A673 (cell line): ENCODE data around the gene CYTH4. TPM values are rescaled to one million over a fixed set of nuclear protein-coding genes. Genes with fewer than 3 reads are reported as not detected.

ENCODE experiments used
- BruUV-seq: library from RNA; stranded (reverse); fragments of 400-500 nt; replicated peaks from 2 replicates; lab custom pipeline; 2021; lab: Mats Ljungman, UMichigan
- CTCF ChIA-PET: fragments of 300-600 bp; sonication (Branson Sonifier 250); formaldehyde crosslinking; loops from one replicate; lab custom pipeline; 2022; ENCODE audit warnings: antibody characterized with exemption; lab: Charles Lee
- POLR2A ChIA-PET: fragments of 300-600 bp; sonication (Branson Sonifier 250); formaldehyde crosslinking; loops from one replicate; lab custom pipeline; 2022; ENCODE audit warnings: antibody characterized with exemption; ENCODE audit not compliant: low non-redundant PET; lab: Charles Lee
- DNase-seq: peaks from one replicate; pipeline ENCODE4 v3.0.0-alpha.2; 2015; ENCODE audit warnings: low spot score
- H3K27ac ChIP-seq: fragments of 200-600 bp; sonication (generic); 2 replicates; pipeline ENCODE4 v1.5.1; 2016; ENCODE audit warnings: mixed run types, low read depth, mild to moderate bottlenecking, mixed read lengths, antibody characterized with exemption, low read length; ENCODE audit not compliant: poor library complexity, severe bottlenecking
- H3K27me3 ChIP-seq: fragments of 200-600 bp; sonication (generic); replicated peaks from 2 replicates; pipeline ENCODE4 v1.6.1; 2017; ENCODE audit warnings: mixed run types, low read depth, mild to moderate bottlenecking, mixed read lengths, antibody characterized with exemption, low read length; ENCODE audit not compliant: insufficient read depth, poor library complexity
- H3K36me3 ChIP-seq: fragments of 200-600 bp; sonication (generic); 2 replicates; pipeline ENCODE4 v1.6.1; 2016; ENCODE audit warnings: mixed run types, mild to moderate bottlenecking, mixed read lengths, antibody characterized with exemption, low read length; ENCODE audit not compliant: insufficient read depth, poor library complexity, severe bottlenecking
- H3K4me1 ChIP-seq: fragments of 200-600 bp; sonication (generic); 2 replicates; pipeline ENCODE4 v1.6.1; 2017; ENCODE audit warnings: mixed run types, mild to moderate bottlenecking, mixed read lengths, antibody characterized with exemption, low read length; ENCODE audit not compliant: insufficient read depth, poor library complexity, severe bottlenecking
- H3K4me3 ChIP-seq: fragments of 200-600 bp; sonication (generic); 2 replicates; pipeline ENCODE4 v1.5.1; 2016; ENCODE audit warnings: low read depth, mixed run types, mild to moderate bottlenecking, mixed read lengths, low read length; ENCODE audit not compliant: poor library complexity, severe bottlenecking
- H3K9me3 ChIP-seq: fragments of 200-600 bp; sonication (generic); 2 replicates; pipeline ENCODE4 v1.6.1; 2016; ENCODE audit warnings: mixed run types, low read depth, mild to moderate bottlenecking, mixed read lengths, antibody characterized with exemption, low read length; ENCODE audit not compliant: poor library complexity, severe bottlenecking
- CTCF ChIP-seq: fragments of 300-800, 200-600 bp; sonication (generic); conservative IDR thresholded peaks from 2 replicates; pipeline ENCODE4 v1.5.1; 2017; ENCODE audit warnings: low read depth, mild to moderate bottlenecking, antibody characterized with exemption, low read length, moderate library complexity, mixed read lengths
- EZH2 ChIP-seq: fragments of 200-600 bp; sonication (generic); IDR thresholded peaks from 2 replicates; pipeline ENCODE4 v1.6.1; 2017; ENCODE audit warnings: borderline replicate concordance, low read depth, mild to moderate bottlenecking, mixed read lengths, antibody characterized with exemption, low read length; ENCODE audit not compliant: poor library complexity, severe bottlenecking
- intact Hi-C: fragments of 100-400 bp; cut with micrococcal nuclease; formaldehyde crosslinking; loops from one replicate; pipeline ENCODE4 v1.10.0; 2022; ENCODE audit not compliant: unreplicated experiment
- total RNA-seq: library from RNA; stranded (reverse); gene quantifications from 2 replicates; pipeline ENCODE4 v1.2.3, GENCODE V29; 2021

CYTH4 gene
- total RNA-seq, 1 experiment from 2014 or later = not detected

GRCh38 chr22:37259540-37260029 is 22.7 kb upstream of the CYTH4 start:
- H3K36me3 ChIP-seq = no peaks in the 10 kb centered on the region
- TF ChIP-seq CTCF = peak; percentile 77
- TF ChIP-seq EZH2 = no peak
- CTCF ChIA-PET = interaction anchor here (0.7 to 2.6 kb wide), 5 partner anchors 10 to 478 kb away, joined by 3 to 11 read pairs (median 3); partner anchors contain the start of gene RAC2
- intact Hi-C loops = loop anchor here (10.0 kb wide), 2 partner anchors 95 to 715 kb away; no protein-coding TSS in a partner anchor
- H3K4me3 ChIP-seq = no peak overlapping the region
- POLR2A ChIA-PET = no interaction called here
- H3K27me3 ChIP-seq = no peaks in the 10 kb centered on the region
- no TSS peak for BruUV-seq
- no peaks in the 10 kb centered on the region for H3K9me3 ChIP-seq
- H3K4me1 ChIP-seq = peaks cover 15% of the 10 kb centered on the region
- DNase-seq = peak; percentile 75
- H3K27ac ChIP-seq = no peak overlapping the region

- intact Hi-C loops = loop anchor here (10.0 kb wide), 2 partner anchors 95 to 715 kb away; no protein-coding TSS in a partner anchor
- TF ChIP-seq CTCF = no peak
- TF ChIP-seq EZH2 = no peak
- Histone ChIP-seq H3K4me1 (peaks cover 15% of the 10 kb centered on the region), H3K27ac (no peak overlapping the region), H3K9me3 (no peaks in the 10 kb centered on the region), H3K36me3 (no peaks in the 10 kb centered on the region), H3K27me3 (no peaks in the 10 kb centered on the region), H3K4me3 (no peak overlapping the region)
- CTCF ChIA-PET = interaction anchor here (0.6 to 2.6 kb wide), 5 partner anchors 9 to 478 kb away, joined by 3 to 11 read pairs (median 4); partner anchors contain the start of gene RAC2
- POLR2A ChIA-PET = no interaction called here
- no TSS peak for BruUV-seq
- DNase-seq = no peak
Observed at GRCh38 chr22:37260155-37260795, 22.0 kb upstream of the CYTH4 start.

GRCh38 chr22:37260901-37261336 is 21.4 kb upstream of the CYTH4 start:
- TF ChIP-seq EZH2 (no peak), CTCF (peak; percentile 90)
- Histone ChIP-seq H3K27ac (no peak overlapping the region), H3K9me3 (no peaks in the 10 kb centered on the region), H3K4me1 (peaks cover 15% of the 10 kb centered on the region), H3K36me3 (no peaks in the 10 kb centered on the region), H3K27me3 (no peaks in the 10 kb centered on the region), H3K4me3 (no peak overlapping the region)
- peak; percentile 58 for DNase-seq
- no TSS peak for BruUV-seq
- POLR2A ChIA-PET = no interaction called here
- intact Hi-C loops = loop anchor here (10.0 kb wide), 2 partner anchors 96 to 716 kb away; no protein-coding TSS in a partner anchor
- CTCF ChIA-PET = interaction anchor here (0.5 to 2.6 kb wide), 5 partner anchors 8 to 281 kb away, joined by 3 to 11 read pairs (median 4); partner anchors contain the start of gene RAC2
